HCT116 (cell line): ENCODE measurements around the gene RPL28.

Experiments used
- ATF3 ChIP-seq: IDR thresholded peaks from 2 replicates; pipeline ENCODE4 v1.6.1; 2012
- CTCF ChIP-seq, 3 experiments: fragments of 200-600 bp in 1 of 3; sonication (generic) in 1 of 3; IDR thresholded peaks in 2 of 3; conservative IDR thresholded peaks in 1 of 3; 2 replicates each; pipeline ENCODE4 v1.5.1; 2012 to 2017; ENCODE audit warnings: low read depth in 2 of 3, low read length in 2 of 3, antibody characterized with exemption in 1 of 3, borderline replicate concordance in 1 of 3, control low read depth in 1 of 3, mild to moderate bottlenecking in 1 of 3, mixed read lengths in 1 of 3, mixed run types in 1 of 3, moderate library complexity in 1 of 3; ENCODE audit not compliant: insufficient read depth in 1 of 3
- EZH2 ChIP-seq: fragments of 200-600 bp; sonication (generic); IDR thresholded peaks from 2 replicates; pipeline ENCODE4 v1.6.1; 2017; ENCODE audit warnings: antibody characterized with exemption, mixed run types
- FOSL1 ChIP-seq: IDR thresholded peaks from 2 replicates; pipeline ENCODE4 v1.6.1; 2012; ENCODE audit warnings: low read depth
- POLR2A ChIP-seq: IDR thresholded peaks from 2 replicates; pipeline ENCODE4 v1.7.0; 2011; ENCODE audit warnings: borderline replicate concordance; ENCODE audit not compliant: insufficient read depth, insufficient read length; ENCODE audit errors: extremely low read depth
- POLR2AphosphoS5 ChIP-seq: IDR thresholded peaks from 2 replicates; pipeline ENCODE4 v1.6.1; 2011; ENCODE audit warnings: mild to moderate bottlenecking, low read depth, low read length, moderate library complexity
- TCF7L2 ChIP-seq: IDR thresholded peaks from 2 replicates; pipeline ENCODE4 v1.7.0; 2011; ENCODE audit warnings: borderline replicate concordance, inconsistent platforms; ENCODE audit not compliant: insufficient read depth, insufficient read length; ENCODE audit errors: extremely low read depth

GRCh38 chr19:55391191-55391670 is 5.5 kb downstream of the RPL28 start:
- TF ChIP-seq CTCF (IDR thresholded peaks at IDR 0.05 in 2 of 3, conservative IDR thresholded peaks at IDR 0.05 in 1 of 3; ENCODE audit: borderline replicate concordance in 1 of 3, insufficient read depth in 1 of 3, low read depth in 2 of 3, low read length in 2 of 3) (no peak), POLR2A (peak; percentile 23), POLR2AphosphoS5 (peak; percentile 36), FOSL1 (no peak), ATF3 (no peak), EZH2 (no peak), TCF7L2 (no peak)
